K562 (cell line): ENCODE data around the gene ABHD16A. TPM values are rescaled to one million over a fixed set of nuclear protein-coding genes. Genes with fewer than 3 reads are reported as not detected.

Experiments used
- BRD9 ChIP-seq: fragments of 450-650 bp; IDR thresholded peaks from 2 replicates; pipeline ENCODE4 v1.6.1; 2018; ENCODE audit warnings: low read depth; ENCODE audit not compliant: partially characterized antibody
- COPS2 ChIP-seq: fragments of 450-650 bp; conservative IDR thresholded peaks from 2 replicates; pipeline ENCODE4 v1.6.1; 2016; ENCODE audit warnings: mild to moderate bottlenecking, moderate library complexity
- FOSL1 ChIP-seq: fragments of 200-800 bp; sonication (Bioruptor generic); conservative IDR thresholded peaks from 2 replicates; pipeline ENCODE4 v1.6.1; 2016; ENCODE audit warnings: missing genetic modification characterization, missing compliant biosample characterization
- FOXK2 ChIP-seq, 2 experiments: fragments of 450-650 bp; IDR thresholded peaks in 1 of 2; conservative IDR thresholded peaks in 1 of 2; 2 replicates each; pipeline ENCODE4 v1.6.1; 2016; ENCODE audit warnings: low read depth in 2 of 2, mild to moderate bottlenecking in 1 of 2
- HDAC3 ChIP-seq: fragments of 450-650 bp; IDR thresholded peaks from 2 replicates; pipeline ENCODE4 v1.6.1; 2018; ENCODE audit warnings: borderline replicate concordance, mild to moderate bottlenecking, moderate library complexity; ENCODE audit not compliant: partially characterized antibody
- MTA2 ChIP-seq: fragments of 450-650 bp; IDR thresholded peaks from 2 replicates; pipeline ENCODE4 v1.6.1; 2016; ENCODE audit warnings: low read depth
- PHF21A ChIP-seq: fragments of 450-650 bp; IDR thresholded peaks from 2 replicates; pipeline ENCODE4 v1.6.1; 2017; ENCODE audit warnings: low read depth, borderline replicate concordance
- RBFOX2 ChIP-seq: fragments of 200-400 bp; formaldehyde crosslinking; IDR thresholded peaks from 2 replicates; pipeline ENCODE4 v1.6.1; 2017; ENCODE audit warnings: low read depth, mild to moderate bottlenecking, low read length, moderate library complexity
- SRSF3 ChIP-seq: fragments of 200-400 bp; formaldehyde crosslinking; IDR thresholded peaks from 2 replicates; pipeline ENCODE4 v1.6.1; 2016; ENCODE audit warnings: mild to moderate bottlenecking, low read length, moderate library complexity; ENCODE audit not compliant: insufficient read depth
- TAF9B ChIP-seq: fragments of 450-650 bp; IDR thresholded peaks from 2 replicates; pipeline ENCODE4 v1.6.1; 2018; ENCODE audit warnings: mild to moderate bottlenecking; ENCODE audit not compliant: partially characterized antibody
- TOE1 ChIP-seq, 2 experiments: fragments of 450-650 bp in 1 of 2; sonication (generic) in 1 of 2; formaldehyde crosslinking in 1 of 2; IDR thresholded peaks; 2 replicates each; pipeline versions ENCODE4 v1.7.1 to v1.8.0; 2016 to 2022; ENCODE audit warnings: borderline replicate concordance in 2 of 2, mild to moderate bottlenecking in 2 of 2, antibody characterized with exemption in 1 of 2, inconsistent platforms in 1 of 2, low read depth in 1 of 2, missing genetic modification reagents in 1 of 2, moderate library complexity in 1 of 2
- XRCC5 ChIP-seq: fragments of 200-400 bp; formaldehyde crosslinking; IDR thresholded peaks from 2 replicates; pipeline ENCODE4 v1.6.1; 2017; ENCODE audit warnings: low read depth, mild to moderate bottlenecking, low read length
- ZMIZ1 ChIP-seq, 2 experiments: fragments of 150-350 bp in 1 of 2; IDR thresholded peaks; 2 replicates each; pipeline ENCODE4 v1.6.1; 2012 to 2016; ENCODE audit warnings: low read depth in 2 of 2, low read length in 2 of 2, mild to moderate bottlenecking in 1 of 2, moderate library complexity in 1 of 2
- ZNF280A ChIP-seq: fragments of 450-650 bp; IDR thresholded peaks from 2 replicates; pipeline ENCODE4 v1.6.1; 2018; ENCODE audit warnings: mild to moderate bottlenecking, low read depth; ENCODE audit not compliant: partially characterized antibody
- ZNF77 ChIP-seq: fragments of 250-450 bp; sonication (Bioruptor Pico); IDR thresholded peaks from 2 replicates; pipeline ENCODE4 v1.5.0; 2020
- ZNF830 ChIP-seq: fragments of 250-450 bp; sonication (Bioruptor Pico); IDR thresholded peaks from 2 replicates; pipeline ENCODE4 v1.5.0; 2021; ENCODE audit warnings: mild to moderate bottlenecking
- polyA plus RNA-seq, 8 experiments: library from polyadenylated mRNA; depleted of rRNA in 4 of 8; stranded (reverse) in 5 of 8; unstranded in 3 of 8; fragments of >200 nt; fragmentation: Nextera tagmentation in 2 of 8; fragmentation: Illumina TruSeq in 1 of 8; extraction: Ambion mirVana in 2 of 8; extraction: Trizol in 1 of 8; gene quantifications; 2 replicates each; pipeline versions ENCODE4 v1.2.1 to v1.2.3, GENCODE V29; 2011 to 2014; ENCODE audit warnings: inconsistent platforms in 1 of 8, missing spikeins in 1 of 8
- total RNA-seq, 7 experiments: library from RNA; depleted of rRNA in 6 of 7; stranded (reverse); fragments of >200 nt in 6 of 7; fragmentation: Illumina TruSeq in 2 of 7; extraction: Trizol in 2 of 7; gene quantifications; 2 replicates each; pipeline versions ENCODE4 v1.2.1 to v1.2.3, GENCODE V29; 2011 to 2021; ENCODE audit warnings: low replicate concordance in 1 of 7
- TF ChIP-seq, protein P1 (sequence below): sonication (generic); formaldehyde crosslinking; IDR thresholded peaks from 2 replicates; pipeline ENCODE4 v1.8.0; 2022; ENCODE audit warnings: mild to moderate bottlenecking, low read depth, missing genetic modification reagents

ABHD16A gene
- total and polyA plus RNA-seq, 9 of the 15 experiments (the other 6 are each of a cell fraction or from before 2014, with no cell fraction given): 25.8 to 120 (median 81.6) TPM

DNA sequence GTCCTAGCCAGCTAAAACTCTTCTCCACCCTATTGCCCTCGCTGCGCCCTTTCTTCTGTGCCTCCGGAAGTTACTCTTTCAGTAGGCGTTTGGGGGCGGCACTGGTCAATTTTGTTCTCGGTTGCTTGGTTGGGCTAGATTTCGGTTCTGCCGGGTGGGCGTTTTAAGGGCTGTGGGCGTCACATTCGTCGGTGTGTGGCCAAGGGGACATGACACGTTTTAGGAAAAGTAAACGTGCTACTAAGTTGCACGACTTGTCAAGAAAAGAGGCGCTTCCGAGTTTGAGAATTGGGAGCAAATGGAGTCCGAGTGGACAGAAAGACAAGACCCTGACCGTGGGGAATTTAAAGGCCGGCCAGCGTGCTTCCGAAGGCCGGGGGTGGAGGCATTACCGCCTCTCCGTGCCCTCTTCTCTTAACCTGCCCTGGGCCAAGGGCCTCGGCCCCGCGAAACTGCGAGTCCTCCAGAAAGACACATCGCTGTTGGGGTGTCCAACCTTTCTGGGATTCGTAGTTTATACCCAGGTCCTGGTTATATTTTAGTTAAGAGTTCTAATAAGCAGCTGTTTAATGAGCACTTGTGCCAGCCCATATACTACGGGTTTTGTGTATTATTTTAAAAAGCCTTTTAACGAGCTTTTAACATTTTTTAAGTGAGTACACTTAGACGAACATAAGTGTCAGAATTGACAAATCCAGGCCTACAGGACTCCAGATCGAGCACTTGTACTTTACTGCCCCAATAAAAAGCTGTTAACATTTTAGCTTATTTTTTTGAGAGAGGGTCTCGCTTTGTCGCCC lies 50.0 kb downstream of the ABHD16A start (continued):
- TF ChIP-seq ZMIZ1 (IDR thresholded peaks at IDR 0.05; ENCODE audit: low read depth in 2 of 2, low read length in 2 of 2) (no peak), FOXK2 (conservative IDR thresholded peaks at IDR 0.05 in 1 of 2, IDR thresholded peaks at IDR 0.05 in 1 of 2; ENCODE audit: low read depth in 2 of 2) (peak; percentile 93; a peak in 3 of 4 replicates), ZNF830 (CRISPR knock-in tag) (peak; percentile 26; the same call in 1 of the 2 replicates), PHF21A (0 out of 2 replicates have a peak, but pooled peaks have one; percentile 47), TOE1 (IDR thresholded peaks at IDR 0.05; ENCODE audit: borderline replicate concordance) (no peak), TOE1 (CRISPR knock-in tag; IDR thresholded peaks at IDR 0.05; ENCODE audit: borderline replicate concordance, low read depth) (peak; percentile 93; the same call in 1 of the 2 replicates), BRD9 (peak; percentile 98), RBFOX2 (peak; percentile 83), ZNF77 (CRISPR knock-in tag) (peak; percentile 85), ZNF280A (no peak), HDAC3 (no peak), XRCC5 (peak; percentile 76; the same call in 1 of the 2 replicates), MTA2 (peak; percentile 70; the same call in 1 of the 2 replicates), TAF9B (no peak), SRSF3 (no peak), COPS2 (no peak), FOSL1 (tag) (peak; percentile 0)
- TF ChIP-seq, protein P1, sequence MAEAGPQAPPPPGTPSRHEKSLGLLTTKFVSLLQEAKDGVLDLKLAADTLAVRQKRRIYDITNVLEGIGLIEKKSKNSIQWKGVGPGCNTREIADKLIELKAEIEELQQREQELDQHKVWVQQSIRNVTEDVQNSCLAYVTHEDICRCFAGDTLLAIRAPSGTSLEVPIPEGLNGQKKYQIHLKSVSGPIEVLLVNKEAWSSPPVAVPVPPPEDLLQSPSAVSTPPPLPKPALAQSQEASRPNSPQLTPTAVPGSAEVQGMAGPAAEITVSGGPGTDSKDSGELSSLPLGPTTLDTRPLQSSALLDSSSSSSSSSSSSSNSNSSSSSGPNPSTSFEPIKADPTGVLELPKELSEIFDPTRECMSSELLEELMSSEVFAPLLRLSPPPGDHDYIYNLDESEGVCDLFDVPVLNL: no peak
